Right lobe of liver (tissue), 6 donors: ENCODE data around the gene DUSP6. TPM values are rescaled to one million over a fixed set of nuclear protein-coding genes. Genes with fewer than 3 reads are reported as not detected.

Source experiments
- ATAC-seq, 4 donors: fragments of 200-7000 bp; cut with Tn5 transposase; one replicate each; pipeline ENCODE4 v1.9.1; 2020; ENCODE audit warnings: mild to moderate bottlenecking in 4 of 4, moderate library complexity in 4 of 4
- DNase-seq, 3 donors: peaks; one replicate each; pipeline ENCODE4 v3.0.0-alpha.2; 2020
- H3K27ac ChIP-seq, 3 donors: fragments of 200-600 bp; one replicate each; pipeline ENCODE4 v1.8.0; 2022
- H3K27me3 ChIP-seq, 2 donors: fragments of 200-600 bp; one replicate each; pipeline ENCODE4 v1.8.0; 2022
- H3K36me3 ChIP-seq, 4 donors: fragments of 200-600 bp; sonication (generic) in 1 of 4; one replicate each; pipeline versions ENCODE4 v1.5.1 to v1.8.0; 2017 to 2022; ENCODE audit warnings: control low read depth in 1 of 4
- H3K4me1 ChIP-seq, 4 donors: fragments of 200-600 bp; sonication (generic) in 1 of 4; one replicate each; pipeline versions ENCODE4 v1.5.1 to v1.8.0; 2017 to 2022; ENCODE audit warnings: control low read depth in 1 of 4
- H3K4me3 ChIP-seq, 3 donors: fragments of 200-600 bp; one replicate each; pipeline ENCODE4 v1.8.0; 2022
- H3K9me3 ChIP-seq, 4 donors: fragments of 200-600 bp; sonication (generic) in 1 of 4; one replicate each; pipeline versions ENCODE4 v1.5.1 to v1.8.0; 2017 to 2022; ENCODE audit warnings: control low read depth in 1 of 4
- POLR2A ChIP-seq: fragments of 450-650 bp; IDR thresholded peaks from one replicate; pipeline ENCODE4 v1.6.1; 2017; ENCODE audit warnings: antibody characterized with exemption, mild to moderate bottlenecking
- WGBS: methylation state at CpG from one replicate; pipeline ENCODE4 v1.1.6; 2018; ENCODE audit warnings: low coverage, low lambda C conversion rate; ENCODE audit not compliant: insufficient coverage; ENCODE audit errors: missing lambda C conversion rate; 5-methylcytosine and 5-hydroxymethylcytosine counted together
- intact Hi-C, 2 donors: fragments of 100-400 bp; cut with DNase I; formaldehyde crosslinking; loops; one replicate each; pipeline versions ENCODE4 v1.11.2 to v1.14.1; 2022
- total RNA-seq, 6 experiments: library from RNA; depleted of rRNA in 2 of 6; stranded (reverse); fragments of >200 nt in 2 of 6; fragmentation: NEBNext Ultra II Directional in 3 of 6; extraction: Animal tissue kit (Norgen Biotek cat#: 25700) in 3 of 6; gene quantifications; one replicate each; pipeline versions ENCODE4 v1.1.0 to v1.2.4, GENCODE V29; 2016 to 2023
- TF ChIP-seq, protein P1 (sequence below), 4 donors: fragments of 200-600 bp in 3 of 4; fragments of 450-650 bp in 1 of 4; IDR thresholded peaks; one replicate each; pipeline versions ENCODE4 v1.5.1 to v1.8.0; 2016 to 2022; ENCODE audit warnings: antibody characterized with exemption in 4 of 4, mild to moderate bottlenecking in 2 of 4
- donor health status: DM: no; HTN: yes; CAD: no.
- donor health status: DM: no; HTN: no; CAD: no.
- donor health status: DM: no; HTN: no; CAD: no.
- donor health status: DM: no; HTN: yes; CAD: no.
- donor health status: DM: no; HTN: yes; CAD: no.

Gene DUSP6
- total RNA-seq, 6 experiments from 2014 or later, result 24.3 to 139 (median 50.4) TPM

DNA sequence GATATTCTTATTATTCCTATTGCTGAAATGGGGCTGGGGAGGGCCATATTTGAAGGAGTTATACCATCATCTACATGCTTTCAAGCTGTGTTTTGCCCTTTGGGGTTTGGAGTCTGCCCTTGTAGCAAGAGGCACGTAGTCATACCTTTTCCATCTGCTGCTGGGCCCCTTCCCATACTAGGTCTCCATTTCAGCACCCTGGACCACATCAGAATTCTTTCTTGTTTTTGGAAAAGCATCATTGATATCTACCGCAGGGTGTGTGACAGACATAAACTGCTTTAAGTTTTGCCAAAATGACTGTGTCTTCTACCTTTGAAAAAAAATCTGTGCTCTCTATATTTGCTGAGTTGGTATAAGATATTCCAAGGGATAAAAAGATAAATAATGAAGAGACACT is 12.3 kb upstream of the DUSP6 start:
- WGBS, result 88% methylated on average over 1 of the region's 2 CpGs
- DNase-seq (no peak), ATAC-seq (no peak)
- intact Hi-C loops, result no loop called here
- H3K9me3 ChIP-seq, result no peaks in the 10 kb centered on the region
- no peaks in the 10 kb centered on the region for H3K36me3 ChIP-seq
- H3K27ac ChIP-seq, result no peak overlapping the region
- H3K4me3 ChIP-seq, result no peak overlapping the region
- TF ChIP-seq POLR2A, result no peak
- TF ChIP-seq, protein P1, sequence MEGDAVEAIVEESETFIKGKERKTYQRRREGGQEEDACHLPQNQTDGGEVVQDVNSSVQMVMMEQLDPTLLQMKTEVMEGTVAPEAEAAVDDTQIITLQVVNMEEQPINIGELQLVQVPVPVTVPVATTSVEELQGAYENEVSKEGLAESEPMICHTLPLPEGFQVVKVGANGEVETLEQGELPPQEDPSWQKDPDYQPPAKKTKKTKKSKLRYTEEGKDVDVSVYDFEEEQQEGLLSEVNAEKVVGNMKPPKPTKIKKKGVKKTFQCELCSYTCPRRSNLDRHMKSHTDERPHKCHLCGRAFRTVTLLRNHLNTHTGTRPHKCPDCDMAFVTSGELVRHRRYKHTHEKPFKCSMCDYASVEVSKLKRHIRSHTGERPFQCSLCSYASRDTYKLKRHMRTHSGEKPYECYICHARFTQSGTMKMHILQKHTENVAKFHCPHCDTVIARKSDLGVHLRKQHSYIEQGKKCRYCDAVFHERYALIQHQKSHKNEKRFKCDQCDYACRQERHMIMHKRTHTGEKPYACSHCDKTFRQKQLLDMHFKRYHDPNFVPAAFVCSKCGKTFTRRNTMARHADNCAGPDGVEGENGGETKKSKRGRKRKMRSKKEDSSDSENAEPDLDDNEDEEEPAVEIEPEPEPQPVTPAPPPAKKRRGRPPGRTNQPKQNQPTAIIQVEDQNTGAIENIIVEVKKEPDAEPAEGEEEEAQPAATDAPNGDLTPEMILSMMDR (IDR thresholded peaks at IDR 0.05), result no peak
- no peaks in the 10 kb centered on the region for H3K27me3 ChIP-seq
- H3K4me1 ChIP-seq, result peaks cover 0 to 42% (median 5%) of the 10 kb centered on the region in 4 donors

DNA sequence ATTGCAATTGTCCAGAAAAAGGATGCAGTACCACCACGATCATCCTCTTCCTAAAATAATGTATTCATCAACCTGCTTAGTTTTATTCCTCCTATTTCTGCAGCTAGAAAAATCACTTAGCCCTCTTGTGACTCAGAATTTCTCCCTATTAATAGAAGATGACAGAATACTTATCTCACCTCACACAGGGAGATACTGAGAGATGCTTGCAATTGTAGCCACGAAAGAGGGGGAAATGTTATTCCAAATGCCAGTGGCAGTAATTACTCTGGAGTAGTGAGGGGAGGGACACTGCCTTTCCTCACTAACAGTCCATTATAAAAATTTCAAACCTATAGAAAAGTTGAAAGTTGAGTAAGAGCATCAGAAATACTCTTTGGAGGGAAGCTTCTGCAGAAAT is 11.8 kb upstream of the DUSP6 start:
- TF ChIP-seq, protein P1 (IDR thresholded peaks at IDR 0.05), result no peak
- no peak for TF ChIP-seq POLR2A
- H3K27me3 ChIP-seq, result no peaks in the 10 kb centered on the region
- no peak overlapping the region for H3K4me3 ChIP-seq
- intact Hi-C loops, result no loop called here
- H3K9me3 ChIP-seq, result no peaks in the 10 kb centered on the region
- peaks cover 0 to 42% (median 5%) of the 10 kb centered on the region in 4 donors for H3K4me1 ChIP-seq
- 85% methylated on average over 2 of the region's 2 CpGs for WGBS
- DNase-seq, result no peak
- H3K36me3 ChIP-seq, result no peaks in the 10 kb centered on the region
- ATAC-seq, result no peak
- H3K27ac ChIP-seq, result no peak overlapping the region

DNA sequence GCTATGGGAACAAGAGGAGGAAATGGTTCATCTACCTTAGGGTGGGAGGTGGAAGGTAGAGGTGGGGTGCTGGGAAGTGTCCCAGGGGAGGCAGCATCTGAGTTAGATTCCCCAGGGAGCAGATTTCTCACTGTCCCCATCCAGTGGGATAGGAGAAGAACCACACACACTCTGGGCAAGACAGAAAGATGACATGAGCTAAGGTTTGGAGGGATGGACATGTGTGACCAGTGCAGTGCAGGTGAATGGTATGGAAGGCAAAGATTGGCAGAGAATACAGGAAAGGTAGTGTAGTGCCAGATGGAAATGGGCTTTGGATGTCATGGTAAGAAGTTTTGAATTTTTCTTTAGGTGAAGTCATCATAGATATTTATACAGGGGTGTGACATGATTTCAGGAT is 11.3 kb upstream of the DUSP6 start:
- Histone ChIP-seq H3K9me3 (no peaks in the 10 kb centered on the region), H3K27me3 (no peaks in the 10 kb centered on the region), H3K4me3 (no peak overlapping the region), H3K27ac (no peak overlapping the region), H3K36me3 (no peaks in the 10 kb centered on the region), H3K4me1 (peaks cover 0 to 42% (median 7%) of the 10 kb centered on the region in 4 donors)
- no peak for TF ChIP-seq POLR2A
- TF ChIP-seq, protein P1 (IDR thresholded peaks at IDR 0.05), result no peak
- intact Hi-C loops, result no loop called here
- ATAC-seq (no peak), DNase-seq (no peak)

DNA sequence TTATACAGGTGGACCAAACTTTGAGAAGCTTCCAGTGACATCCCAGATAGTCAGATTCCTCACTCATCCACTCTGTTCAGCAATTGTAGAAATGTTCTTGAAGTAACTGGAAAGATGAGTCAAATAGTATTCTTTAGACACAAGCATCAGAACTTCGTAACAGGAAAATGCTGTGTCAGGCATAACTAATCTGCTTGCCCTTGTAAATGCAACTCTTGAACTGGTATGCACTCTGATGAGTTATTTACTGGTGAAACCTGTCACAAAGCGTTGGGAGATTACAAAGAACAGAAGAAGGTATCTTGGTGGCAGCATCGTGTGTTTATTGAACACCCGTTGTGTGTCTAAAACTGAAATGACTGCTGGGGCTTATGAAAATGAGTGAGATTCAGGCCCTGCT is 10.8 kb upstream of the DUSP6 start:
- Histone ChIP-seq H3K9me3 (no peaks in the 10 kb centered on the region), H3K27me3 (no peaks in the 10 kb centered on the region), H3K27ac (peak overlapping the region in 1 of 3 donors; percentile 19), H3K36me3 (no peaks in the 10 kb centered on the region), H3K4me3 (no peak overlapping the region), H3K4me1 (peaks cover 0 to 44% (median 7%) of the 10 kb centered on the region in 4 donors)
- ATAC-seq (peak; percentile 36 to 64 (median 46)), DNase-seq (no peak)
- 28% methylated on average over 4 of the region's 4 CpGs for WGBS
- TF ChIP-seq POLR2A, result no peak
- TF ChIP-seq, protein P1 (IDR thresholded peaks at IDR 0.05), result no peak
- intact Hi-C loops, result no loop called here

DNA sequence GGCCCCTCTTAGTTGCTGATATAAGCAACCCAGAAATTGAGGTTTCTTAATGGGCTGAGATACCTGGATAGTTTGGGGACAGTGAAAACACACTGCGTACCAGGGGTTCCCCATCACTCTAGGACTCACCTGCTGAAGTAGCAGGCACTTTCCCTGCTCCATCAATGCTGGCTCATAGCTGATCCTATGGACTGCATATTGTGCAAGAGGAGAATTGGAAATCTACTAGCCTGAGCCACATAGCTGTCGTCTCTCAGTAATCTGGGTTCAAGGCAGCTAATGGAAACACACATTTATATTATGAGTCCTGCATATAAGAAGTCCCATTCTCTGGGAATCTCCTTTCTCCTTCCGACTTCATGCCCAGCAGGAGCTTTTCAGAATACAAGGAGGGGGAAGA is 7.3 kb upstream of the DUSP6 start:
- Histone ChIP-seq H3K27me3 (no peaks in the 10 kb centered on the region), H3K27ac (no peak overlapping the region), H3K9me3 (no peaks in the 10 kb centered on the region), H3K4me3 (no peak overlapping the region), H3K4me1 (peaks cover 0 to 44% (median 11%) of the 10 kb centered on the region in 4 donors), H3K36me3 (no peaks in the 10 kb centered on the region)
- 100% methylated on average over 1 of the region's 3 CpGs for WGBS
- intact Hi-C loops, result no loop called here
- DNase-seq, result no peak
- TF ChIP-seq, protein P1 (IDR thresholded peaks at IDR 0.05), result no peak
- no peak for TF ChIP-seq POLR2A
- ATAC-seq, result no peak
